Dermis microvascular lymphatic vessel endothelial cell (primary cell): Measurements from ENCODE around the gene GHRH. TPM values are rescaled to one million over a fixed set of nuclear protein-coding genes. Genes with fewer than 3 reads are reported as not detected.

Experiments
- DNase-seq, 2 donors: peaks; one replicate each; pipeline versions ENCODE4 v3.0.0 to v3.0.0-alpha.2; 2010; ENCODE audit warnings: low read depth in 2 of 2
- total RNA-seq: library from RNA; depleted of rRNA; stranded (reverse); fragments of >200 nt; gene quantifications from 2 replicates; pipeline ENCODE4 v1.2.1, GENCODE V29; 2014

The GHRH gene
- total RNA-seq, 1 donor from 2014 or later = not detected

- DNase-seq = peak; percentile 56 to 66
Measured at GRCh38 chr20:37238935-37239451, 22.6 kb downstream of the GHRH start.

- DNase-seq = no peak
Measured at GRCh38 chr20:37238426-37238825, 23.2 kb downstream of the GHRH start.

- DNase-seq = no peak
Measured at GRCh38 chr20:37237656-37238055, 24.0 kb downstream of the GHRH start.

GRCh38 chr20:37236462-37236861 is 25.2 kb downstream of the GHRH start:
- DNase-seq = no peak

GRCh38 chr20:37235065-37235464 is 26.5 kb downstream of the GHRH start:
- DNase-seq = peak; percentile 85 to 92

GRCh38 chr20:37234254-37234581 is 27.4 kb downstream of the GHRH start:
- no peak for DNase-seq

GRCh38 chr20:37233548-37234253 is 27.9 kb downstream of the GHRH start:
- no peak for DNase-seq

- no peak for DNase-seq
Measured at GRCh38 chr20:37231947-37232630, 29.5 kb downstream of the GHRH start.

GRCh38 chr20:37230200-37230599 is 31.4 kb downstream of the GHRH start:
- no peak for DNase-seq

- no peak for DNase-seq
Measured at GRCh38 chr20:37229357-37229756, 32.3 kb downstream of the GHRH start.

GRCh38 chr20:37228656-37229055 is 33.0 kb downstream of the GHRH start:
- DNase-seq = no peak

GRCh38 chr20:37228082-37228481 is 33.5 kb downstream of the GHRH start:
- DNase-seq = no peak

- no peak for DNase-seq
Measured at GRCh38 chr20:37226889-37227288, 34.7 kb downstream of the GHRH start.

- no peak for DNase-seq
Measured at GRCh38 chr20:37225146-37225545, 36.5 kb downstream of the GHRH start.

- no peak for DNase-seq
Measured at GRCh38 chr20:37223053-37223452, 38.6 kb downstream of the GHRH start.

GRCh38 chr20:37222086-37222485 is 39.5 kb downstream of the GHRH start:
- DNase-seq = no peak

- DNase-seq = no peak
Measured at GRCh38 chr20:37220731-37221130, 40.9 kb downstream of the GHRH start.

- no peak for DNase-seq
Measured at GRCh38 chr20:37219751-37220668, 41.6 kb downstream of the GHRH start.

GRCh38 chr20:37218976-37219375 is 42.6 kb downstream of the GHRH start:
- no peak for DNase-seq

- no peak for DNase-seq
Measured at GRCh38 chr20:37218441-37218840, 43.2 kb downstream of the GHRH start.

GRCh38 chr20:37209661-37210314 is 51.8 kb downstream of the GHRH start:
- no peak for DNase-seq

- DNase-seq = no peak
Measured at GRCh38 chr20:37209193-37209592, 52.4 kb downstream of the GHRH start.
